PC-9 (cell line): ENCODE results near the gene IL17RB.

Source experiments
- EZH2 ChIP-seq: fragments of 200-600 bp; sonication (generic); IDR thresholded peaks from 2 replicates; pipeline ENCODE4 v1.8.0; 2017; ENCODE audit warnings: antibody characterized with exemption, low read depth
- TF ChIP-seq, protein P1 (sequence below): fragments of 200-600 bp; sonication (generic); conservative IDR thresholded peaks from 2 replicates; pipeline ENCODE4 v1.6.1; 2017; ENCODE audit warnings: mixed run types, antibody characterized with exemption, mild to moderate bottlenecking, moderate library complexity

DNA sequence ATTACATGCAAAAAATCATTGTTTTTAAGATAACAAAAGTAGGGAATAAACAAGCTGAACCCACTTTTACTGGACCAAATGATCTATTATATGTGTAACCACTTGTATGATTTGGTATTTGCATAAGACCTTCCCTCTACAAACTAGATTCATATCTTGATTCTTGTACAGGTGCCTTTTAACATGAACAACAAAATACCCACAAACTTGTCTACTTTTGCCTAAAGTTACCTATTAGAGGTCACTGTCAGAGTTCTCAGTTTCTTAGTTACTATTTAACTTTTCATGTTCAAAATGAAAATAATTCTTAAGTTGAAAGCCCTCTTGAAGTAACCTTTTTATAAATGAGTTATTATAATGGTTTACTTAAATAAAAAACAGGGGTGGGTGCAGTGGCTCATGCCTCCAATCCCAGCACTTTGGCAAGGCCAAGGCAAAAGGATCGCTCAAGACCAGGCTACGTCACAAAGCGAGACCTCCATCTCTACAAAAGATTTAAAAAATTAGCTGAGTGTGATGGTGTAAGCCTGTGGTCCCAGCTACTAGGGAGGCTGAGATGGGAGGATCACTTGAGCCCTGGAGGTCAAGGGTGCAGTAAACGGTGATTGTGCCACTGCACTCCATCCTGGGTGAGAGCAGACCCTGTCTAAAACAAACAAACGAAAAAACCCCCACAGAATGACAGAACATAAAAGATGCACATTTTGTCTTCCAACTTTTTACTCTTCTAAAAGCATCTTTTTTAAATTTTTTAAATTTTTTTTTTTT lies 19.5 kb downstream of the IL17RB start:
- TF ChIP-seq, protein P1, sequence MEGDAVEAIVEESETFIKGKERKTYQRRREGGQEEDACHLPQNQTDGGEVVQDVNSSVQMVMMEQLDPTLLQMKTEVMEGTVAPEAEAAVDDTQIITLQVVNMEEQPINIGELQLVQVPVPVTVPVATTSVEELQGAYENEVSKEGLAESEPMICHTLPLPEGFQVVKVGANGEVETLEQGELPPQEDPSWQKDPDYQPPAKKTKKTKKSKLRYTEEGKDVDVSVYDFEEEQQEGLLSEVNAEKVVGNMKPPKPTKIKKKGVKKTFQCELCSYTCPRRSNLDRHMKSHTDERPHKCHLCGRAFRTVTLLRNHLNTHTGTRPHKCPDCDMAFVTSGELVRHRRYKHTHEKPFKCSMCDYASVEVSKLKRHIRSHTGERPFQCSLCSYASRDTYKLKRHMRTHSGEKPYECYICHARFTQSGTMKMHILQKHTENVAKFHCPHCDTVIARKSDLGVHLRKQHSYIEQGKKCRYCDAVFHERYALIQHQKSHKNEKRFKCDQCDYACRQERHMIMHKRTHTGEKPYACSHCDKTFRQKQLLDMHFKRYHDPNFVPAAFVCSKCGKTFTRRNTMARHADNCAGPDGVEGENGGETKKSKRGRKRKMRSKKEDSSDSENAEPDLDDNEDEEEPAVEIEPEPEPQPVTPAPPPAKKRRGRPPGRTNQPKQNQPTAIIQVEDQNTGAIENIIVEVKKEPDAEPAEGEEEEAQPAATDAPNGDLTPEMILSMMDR = no peak
- TF ChIP-seq EZH2 = no peak
